Measurements from ENCODE around the gene PIEZO2. TPM values are rescaled to one million over a fixed set of nuclear protein-coding genes. Genes with fewer than 3 reads are reported as not detected.

Gene PIEZO2
- total and polyA plus RNA-seq, 7 donors, result 0.03 to 0.64 (median 0.13) TPM

- Histone ChIP-seq H3K36me3 (ENCODE audit: insufficient read depth in 1 of 2, low read depth in 1 of 2) (no peaks in the 10 kb centered on the region), H3K4me3 (no peak overlapping the region), H3K27me3 (ENCODE audit: insufficient read depth in 3 of 3, low read length in 2 of 3) (peaks cover 0 to 5% (median 0%) of the 10 kb centered on the region in 3 donors), H3K27ac (no peak overlapping the region), H3K9me3 (no peaks in the 10 kb centered on the region), H3K4me1 (no peaks in the 10 kb centered on the region)
- intact Hi-C loops (cut with DNase I), result no loop called here
- WGBS, 3 donors, result 69 to 78% (median 75%) methylated on average over 6 of the region's 6 CpGs
- ATAC-seq (no peak), DNase-seq (no peak)
- no peak for TF ChIP-seq CTCF (IDR thresholded peaks at IDR 0.05)
Measured at GRCh38 chr18:10707294-10707693, 442.1 kb downstream of the PIEZO2 start.

DNA sequence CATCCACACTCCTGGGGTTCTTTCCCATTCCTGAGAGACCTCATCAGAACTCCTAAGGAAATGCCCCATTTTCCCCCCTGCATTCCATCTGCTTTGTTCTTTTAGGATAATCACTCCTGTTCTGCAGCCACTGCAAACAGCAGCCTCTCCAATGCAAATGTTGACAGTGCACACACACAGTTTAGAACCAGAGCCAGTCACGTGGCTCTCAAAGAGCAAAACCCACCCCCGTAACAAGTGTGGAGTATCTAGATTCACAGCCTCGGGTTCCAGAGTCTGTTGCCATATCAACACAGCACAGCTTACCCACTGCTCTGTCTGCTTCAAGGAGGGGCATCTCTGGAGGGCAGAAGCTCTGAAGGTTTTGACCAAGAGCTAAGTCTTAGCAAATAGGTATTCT is 443.6 kb downstream of the PIEZO2 start:
- no peaks in the 10 kb centered on the region for H3K4me1 ChIP-seq
- no peak overlapping the region for H3K27ac ChIP-seq
- H3K36me3 ChIP-seq (ENCODE audit: insufficient read depth in 1 of 2, low read depth in 1 of 2), result no peaks in the 10 kb centered on the region
- peaks cover 0 to 5% (median 0%) of the 10 kb centered on the region in 3 donors for H3K27me3 ChIP-seq (ENCODE audit: insufficient read depth in 3 of 3, low read length in 2 of 3)
- intact Hi-C loops (cut with DNase I), result no loop called here
- H3K4me3 ChIP-seq, result no peak overlapping the region
- no peak for TF ChIP-seq CTCF (IDR thresholded peaks at IDR 0.05)
- 44 to 68% (median 44%) methylated on average over 3 of the region's 3 CpGs for WGBS, 3 donors
- no peaks in the 10 kb centered on the region for H3K9me3 ChIP-seq
- ATAC-seq, result no peak
- DNase-seq, result no peak

DNA sequence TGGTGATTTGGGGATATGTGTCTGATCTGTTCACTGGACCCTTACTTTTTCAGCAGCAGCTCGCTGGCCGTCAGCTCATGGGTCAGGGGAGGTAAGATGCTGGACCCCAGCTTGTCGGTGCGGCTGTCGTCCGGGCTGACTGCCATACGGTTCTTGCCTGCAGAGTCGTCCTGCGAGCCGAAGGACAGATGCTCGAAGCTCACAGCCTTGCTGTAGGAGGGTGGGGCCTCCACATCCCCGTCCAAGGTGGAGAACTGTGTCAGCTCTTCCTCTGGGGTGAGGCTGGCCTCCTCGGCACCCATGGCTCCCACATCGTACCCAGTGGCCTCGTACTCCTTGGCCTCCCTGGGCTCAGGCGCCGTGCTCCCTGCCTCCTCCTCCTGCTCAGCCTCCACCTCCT is 444.1 kb downstream of the PIEZO2 start:
- no peak for ATAC-seq
- H3K27ac ChIP-seq, result no peak overlapping the region
- no peak overlapping the region for H3K4me3 ChIP-seq
- H3K27me3 ChIP-seq (ENCODE audit: insufficient read depth in 3 of 3, low read length in 2 of 3), result peaks cover 0 to 5% (median 0%) of the 10 kb centered on the region in 3 donors
- no peak for DNase-seq
- 79 to 83% (median 81%) methylated on average over 17 of the region's 17 CpGs for WGBS, 3 donors
- H3K4me1 ChIP-seq, result no peaks in the 10 kb centered on the region
- H3K9me3 ChIP-seq, result no peaks in the 10 kb centered on the region
- TF ChIP-seq CTCF (IDR thresholded peaks at IDR 0.05), result no peak
- intact Hi-C loops (cut with DNase I), result no loop called here
- no peaks in the 10 kb centered on the region for H3K36me3 ChIP-seq (ENCODE audit: insufficient read depth in 1 of 2, low read depth in 1 of 2)

DNA sequence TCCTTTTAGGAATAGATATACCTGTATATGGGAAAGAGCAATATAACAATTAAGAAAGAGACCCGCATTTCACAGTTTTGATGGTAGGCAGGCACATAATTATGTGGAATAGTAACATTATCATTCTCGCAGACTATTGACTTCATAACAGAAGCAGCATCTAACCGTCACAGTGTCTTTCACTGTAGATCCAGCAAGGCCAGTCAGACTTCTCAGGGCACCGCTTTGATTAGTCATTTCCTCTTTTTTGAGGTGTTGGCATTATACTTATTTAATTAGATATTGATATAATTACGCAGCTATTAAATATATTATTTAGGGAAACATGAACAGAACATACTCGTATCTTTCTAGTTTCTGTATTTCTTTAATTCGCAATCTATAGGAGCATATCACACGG is 447.2 kb downstream of the PIEZO2 start:
- no peaks in the 10 kb centered on the region for H3K36me3 ChIP-seq (ENCODE audit: insufficient read depth in 1 of 2, low read depth in 1 of 2)
- no peaks in the 10 kb centered on the region for H3K9me3 ChIP-seq
- H3K4me3 ChIP-seq, result no peak overlapping the region
- H3K27ac ChIP-seq, result no peak overlapping the region
- ATAC-seq (no peak), DNase-seq (no peak)
- 89 to 96% (median 90%) methylated on average over 8 of the region's 8 CpGs for WGBS, 3 donors
- TF ChIP-seq CTCF (IDR thresholded peaks at IDR 0.05), result no peak
- intact Hi-C loops (cut with DNase I), result no loop called here
- H3K4me1 ChIP-seq, result no peaks in the 10 kb centered on the region
- H3K27me3 ChIP-seq (ENCODE audit: insufficient read depth in 3 of 3, low read length in 2 of 3), result peaks cover 0 to 5% (median 0%) of the 10 kb centered on the region in 3 donors

DNA sequence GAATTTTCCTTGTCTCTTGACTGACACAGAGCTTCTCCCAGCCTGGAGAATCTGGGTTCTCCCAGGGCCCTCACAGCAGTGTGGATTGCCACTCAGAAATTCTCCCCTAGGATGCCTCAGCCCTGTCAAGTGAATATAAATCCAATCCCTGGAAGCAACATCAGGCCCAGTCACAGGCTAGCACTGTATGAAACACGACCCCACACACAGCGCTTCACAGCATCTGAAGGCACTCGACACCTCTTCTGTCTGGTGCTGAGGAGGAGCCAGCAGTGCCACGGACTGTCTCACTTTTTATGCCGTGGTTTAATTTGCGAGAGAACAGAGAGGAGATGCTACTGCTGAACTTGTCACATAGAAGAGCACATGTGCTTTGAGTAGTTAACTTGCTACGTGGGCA is 459.0 kb downstream of the PIEZO2 start:
- H3K27me3 ChIP-seq (ENCODE audit: insufficient read depth in 3 of 3, low read length in 2 of 3), result peaks cover 0 to 3% (median 0%) of the 10 kb centered on the region in 3 donors
- no peak for ATAC-seq
- no peak overlapping the region for H3K27ac ChIP-seq
- no peak for DNase-seq
- no peaks in the 10 kb centered on the region for H3K9me3 ChIP-seq
- no peaks in the 10 kb centered on the region for H3K36me3 ChIP-seq (ENCODE audit: insufficient read depth in 1 of 2, low read depth in 1 of 2)
- H3K4me3 ChIP-seq, result no peak overlapping the region
- intact Hi-C loops (cut with DNase I), result no loop called here
- WGBS, 3 donors, result 42 to 56% (median 47%) methylated on average over 7 of the region's 7 CpGs
- no peak for TF ChIP-seq CTCF (IDR thresholded peaks at IDR 0.05)
- H3K4me1 ChIP-seq, result no peaks in the 10 kb centered on the region

Data from psoas muscle (tissue), 8 donors.